H1 (cell line): ENCODE results near the gene TNIP3. TPM values are rescaled to one million over a fixed set of nuclear protein-coding genes. Genes with fewer than 3 reads are reported as not detected.

ENCODE experiments used
- CTCF ChIA-PET: fragments of 300-600 bp; sonication (Branson Sonifier 250); formaldehyde crosslinking; loops from one replicate; lab custom pipeline; 2021; ENCODE audit not compliant: partially characterized antibody; lab: Charles Lee
- POLR2A ChIA-PET: fragments of 300-600 bp; sonication (Branson Sonifier 250); formaldehyde crosslinking; loops from one replicate; lab custom pipeline; 2021; ENCODE audit warnings: inconsistent platforms; ENCODE audit not compliant: partially characterized antibody; lab: Charles Lee
- DNase-seq, 2 experiments: peaks; one replicate each; pipeline versions ENCODE4 v3.0.0 to v3.0.0-alpha.2; 2010 to 2022; ENCODE audit warnings: low spot score in 2 of 2, low read depth in 1 of 2, mixed read lengths in 1 of 2
- FAIRE-seq: peaks from 2 replicates; lab custom pipeline; 2011; peaks lifted over from hg19 to GRCh38; lab: Jason Lieb, UNC
- H2AFZ ChIP-seq: 2 replicates; pipeline ENCODE4 v1.8.1; 2012; ENCODE audit warnings: low read length, inconsistent platforms
- H2AK5ac ChIP-seq: 2 replicates; pipeline ENCODE4 v1.6.1; 2013; ENCODE audit warnings: low read depth, low read length
- H2BK120ac ChIP-seq: replicated peaks from 2 replicates; pipeline ENCODE3; 2013; ENCODE audit warnings: low read depth, low read length, inconsistent platforms
- H2BK12ac ChIP-seq: 2 replicates; pipeline ENCODE4 v1.6.1; 2013; ENCODE audit warnings: low read depth, low read length
- H2BK15ac ChIP-seq: 2 replicates; pipeline ENCODE4 v1.6.1; 2013; ENCODE audit warnings: low read length
- H2BK20ac ChIP-seq: 2 replicates; pipeline ENCODE4 v1.6.1; 2013; ENCODE audit warnings: low read length
- H2BK5ac ChIP-seq: 2 replicates; pipeline ENCODE4 v1.6.1; 2013; ENCODE audit warnings: low read depth, low read length
- H3K14ac ChIP-seq: 2 replicates; pipeline ENCODE4 v1.6.1; 2013; ENCODE audit warnings: inconsistent platforms; ENCODE audit not compliant: insufficient read length
- H3K18ac ChIP-seq: 2 replicates; pipeline ENCODE4 v1.6.1; 2013; ENCODE audit warnings: low read length; ENCODE audit errors: extremely low read depth
- H3K23ac ChIP-seq: 2 replicates; pipeline ENCODE4 v1.6.1; 2013; ENCODE audit warnings: inconsistent platforms; ENCODE audit not compliant: insufficient read length
- H3K23me2 ChIP-seq: 2 replicates; pipeline ENCODE4 v1.6.1; 2013; ENCODE audit warnings: low read depth, low read length
- H3K27ac ChIP-seq: 2 replicates; pipeline ENCODE4 v1.6.1; 2011; ENCODE audit warnings: low read depth, low read length, inconsistent platforms
- H3K27me3 ChIP-seq, 4 experiments: replicated peaks in 1 of 4; 1 replicate in 1 of 4; 2 replicates in 3 of 4; pipeline versions ENCODE4 v1.6.1 to v1.8.1; 2011 to 2013; ENCODE audit warnings: low read length in 3 of 4, mild to moderate bottlenecking in 3 of 4, inconsistent platforms in 2 of 4, mixed read lengths in 2 of 4, moderate library complexity in 1 of 4; ENCODE audit not compliant: control insufficient read depth in 3 of 4, insufficient read depth in 3 of 4; ENCODE audit errors: extremely low read depth in 1 of 4
- H3K36me3 ChIP-seq, 4 experiments: 2 replicates each; pipeline versions ENCODE4 v1.6.1 to v1.8.1; 2011 to 2013; ENCODE audit warnings: mild to moderate bottlenecking in 4 of 4, low read length in 3 of 4, moderate library complexity in 2 of 4, control low read depth in 1 of 4, inconsistent platforms in 1 of 4; ENCODE audit not compliant: insufficient read depth in 4 of 4, control insufficient read depth in 2 of 4
- H3K4ac ChIP-seq: replicated peaks from 2 replicates; pipeline ENCODE3; 2013; ENCODE audit warnings: low read length, low read depth, mixed read lengths, inconsistent platforms; ENCODE audit not compliant: insufficient read length
- H3K4me1 ChIP-seq, 4 experiments: replicated peaks in 1 of 4; 1 replicate in 1 of 4; 2 replicates in 3 of 4; pipeline versions ENCODE4 v1.6.1 to v1.8.1; 2011 to 2013; ENCODE audit warnings: low read length in 3 of 4, inconsistent platforms in 2 of 4, mixed read lengths in 1 of 4; ENCODE audit not compliant: insufficient read depth in 4 of 4, control insufficient read depth in 3 of 4
- H3K4me2 ChIP-seq, 2 experiments: 2 replicates each; pipeline versions ENCODE4 v1.6.1 to v1.8.1; 2011 to 2013; ENCODE audit warnings: low read depth in 2 of 2, low read length in 2 of 2, control low read depth in 1 of 2, inconsistent platforms in 1 of 2, mild to moderate bottlenecking in 1 of 2; ENCODE audit not compliant: insufficient read depth in 1 of 2
- H3K4me3 ChIP-seq, 4 experiments: fragments of 200-600, 300-600 bp in 1 of 4; sonication (generic), shearing (Covaris generic), sonication (Bioruptor Twin) in 1 of 4; 2 replicates each; pipeline versions ENCODE4 v1.5.1 to v1.8.1; 2011 to 2016; ENCODE audit warnings: low read length in 4 of 4, low read depth in 3 of 4, control low read depth in 2 of 4, inconsistent platforms in 2 of 4, mild to moderate bottlenecking in 2 of 4, mixed read lengths in 1 of 4, moderate library complexity in 1 of 4; ENCODE audit not compliant: insufficient read depth in 2 of 4; ENCODE audit errors: extremely low read depth in 1 of 4
- H3K56ac ChIP-seq: replicated peaks from 2 replicates; pipeline ENCODE3; 2013; ENCODE audit warnings: low read depth, mild to moderate bottlenecking, mixed read lengths, low read length, inconsistent platforms; ENCODE audit not compliant: insufficient read length
- H3K79me1 ChIP-seq: 2 replicates; pipeline ENCODE4 v1.6.1; 2013; ENCODE audit warnings: low read depth, low read length, control low read depth
- H3K79me2 ChIP-seq, 2 experiments: 2 replicates each; pipeline versions ENCODE4 v1.6.1 to v1.8.1; 2012 to 2013; ENCODE audit warnings: low read length in 2 of 2, mild to moderate bottlenecking in 2 of 2, inconsistent platforms in 1 of 2; ENCODE audit not compliant: insufficient read depth in 2 of 2, control insufficient read depth in 1 of 2
- H3K9ac ChIP-seq, 4 experiments: replicated peaks in 1 of 4; 1 replicate in 1 of 4; 2 replicates in 3 of 4; pipeline versions ENCODE4 v1.6.1 to v1.8.1; 2011 to 2013; ENCODE audit warnings: low read depth in 3 of 4, low read length in 3 of 4, control low read depth in 2 of 4, mild to moderate bottlenecking in 2 of 4, moderate library complexity in 2 of 4, inconsistent platforms in 1 of 4; ENCODE audit errors: extremely low read depth in 1 of 4
- H3K9me3 ChIP-seq, 2 experiments: 2 replicates each; pipeline versions ENCODE4 v1.6.1 to v1.8.1; 2012 to 2013; ENCODE audit warnings: mild to moderate bottlenecking in 2 of 2, moderate library complexity in 2 of 2, control low read depth in 1 of 2, inconsistent platforms in 1 of 2, low read depth in 1 of 2, low read length in 1 of 2, mixed read lengths in 1 of 2; ENCODE audit not compliant: insufficient read depth in 2 of 2
- H4K20me1 ChIP-seq, 2 experiments: replicated peaks in 1 of 2; 2 replicates each; pipeline versions ENCODE3 to v1.8.1; 2011 to 2013; ENCODE audit warnings: inconsistent platforms in 2 of 2, low read length in 2 of 2, mild to moderate bottlenecking in 1 of 2; ENCODE audit not compliant: insufficient read depth in 2 of 2, control insufficient read depth in 1 of 2
- H4K5ac ChIP-seq: 2 replicates; pipeline ENCODE4 v1.6.1; 2013; ENCODE audit warnings: low read length, low read depth, mixed read lengths, inconsistent platforms; ENCODE audit not compliant: insufficient read length
- H4K8ac ChIP-seq: 2 replicates; pipeline ENCODE4 v1.8.0; 2013; ENCODE audit warnings: mild to moderate bottlenecking, moderate library complexity, low read length, inconsistent platforms; ENCODE audit not compliant: insufficient read depth; ENCODE audit errors: extremely low read depth
- H4K91ac ChIP-seq: replicated peaks from 2 replicates; pipeline ENCODE3; 2013; ENCODE audit warnings: low read length, mixed read lengths, inconsistent platforms; ENCODE audit not compliant: insufficient read length
- CTBP2 ChIP-seq: IDR thresholded peaks from 2 replicates; pipeline ENCODE4 v1.7.0; 2011; ENCODE audit warnings: borderline replicate concordance, mild to moderate bottlenecking, moderate library complexity, mixed read lengths, low read length; ENCODE audit not compliant: insufficient read depth, insufficient read length
- HDAC2 ChIP-seq, 2 experiments: fragments of 300-600 bp in 1 of 2; sonication (generic) in 1 of 2; IDR thresholded peaks; 2 replicates each; pipeline ENCODE4 v1.6.1; 2011 to 2012; ENCODE audit warnings: low read depth in 2 of 2, low read length in 2 of 2, mild to moderate bottlenecking in 2 of 2, moderate library complexity in 2 of 2, borderline replicate concordance in 1 of 2, inconsistent platforms in 1 of 2
- SIRT6 ChIP-seq: IDR thresholded peaks from one replicate; pipeline ENCODE4 v1.7.1; 2012; ENCODE audit warnings: low read length, inconsistent platforms
- TCF12 ChIP-seq: IDR thresholded peaks from 2 replicates; pipeline ENCODE4 v1.6.1; 2011; ENCODE audit warnings: low read depth, mild to moderate bottlenecking, low read length
- ZNF274 ChIP-seq: IDR thresholded peaks from 2 replicates; pipeline ENCODE4 v1.7.0; 2012; ENCODE audit warnings: low read length, borderline replicate concordance; ENCODE audit errors: extremely low read depth
- WGBS, 2 experiments: shearing (Covaris generic) in 1 of 2; methylation state at CpG; one replicate each; pipeline versions ENCODE4 v1.1.6 to v1.1.7; 2013 to 2015; ENCODE audit warnings: low lambda C conversion rate in 2 of 2, mixed read lengths in 2 of 2, inconsistent platforms in 1 of 2, low coverage in 1 of 2, missing lambda C conversion rate in 1 of 2; ENCODE audit not compliant: insufficient replicate concordance in 2 of 2, insufficient coverage in 1 of 2, insufficient read length in 1 of 2; ENCODE audit errors: extremely low coverage in 1 of 2, missing lambda C conversion rate in 1 of 2; 5-methylcytosine and 5-hydroxymethylcytosine counted together
- polyA plus RNA-seq, 7 experiments: library from polyadenylated mRNA; depleted of rRNA in 3 of 7; stranded (reverse) in 5 of 7; unstranded in 2 of 7; fragments of >200 nt in 5 of 7; fragments of 200-250 nt in 2 of 7; gene quantifications; 1 replicate in 5 of 7; 2 replicates in 1 of 7; 4 replicates in 1 of 7; pipeline versions ENCODE4 v1.2.1 to v1.2.3, GENCODE V29; 2011 to 2013; ENCODE audit warnings: missing spikeins in 2 of 7, mixed read lengths in 2 of 7
- total RNA-seq: library from RNA; stranded (reverse); fragmentation: NEBNext Ultra II Directional; extraction: Animal tissue kit (Norgen Biotek cat#: 25700); gene quantifications from 2 replicates; pipeline ENCODE4 v1.2.1, GENCODE V29; 2021
- TF ChIP-seq, protein P1 (sequence below): IDR thresholded peaks from 2 replicates; pipeline ENCODE4 v1.6.1; 2011; ENCODE audit warnings: low read depth, mild to moderate bottlenecking, low read length; ENCODE audit not compliant: insufficient read depth

TNIP3 gene
- total and polyA plus RNA-seq, 2 of the 8 experiments (the other 6 are each of a cell fraction or from before 2014, with no cell fraction given) = not detected

- no peaks in the 10 kb centered on the region for H3K36me3 ChIP-seq
- no peak overlapping the region for H2AFZ ChIP-seq
- H4K5ac ChIP-seq = no peak overlapping the region
- H3K56ac ChIP-seq = no peak overlapping the region
- H2BK12ac ChIP-seq = no peak overlapping the region
- H3K9ac ChIP-seq = no peak overlapping the region
- H4K20me1 ChIP-seq = no peaks in the 10 kb centered on the region
- H2BK20ac ChIP-seq = no peak overlapping the region
- no peak overlapping the region for H3K27ac ChIP-seq
- H3K27me3 ChIP-seq = no peaks in the 10 kb centered on the region
- no peak overlapping the region for H3K23ac ChIP-seq
- 100% methylated on average over 1 of the region's 1 CpG; no CpG with 5 or more reads in 1 of the 2 experiments for WGBS, 2 experiments
- DNase-seq = no peak
- H4K8ac ChIP-seq = no peak overlapping the region
- H3K4me3 ChIP-seq = no peak overlapping the region
- POLR2A ChIA-PET = no interaction called here
- H2BK120ac ChIP-seq = no peak overlapping the region
- no peaks in the 10 kb centered on the region for H3K4me1 ChIP-seq
- no peak overlapping the region for H3K18ac ChIP-seq
- H3K79me2 ChIP-seq = no peaks in the 10 kb centered on the region
- H3K23me2 ChIP-seq = no peaks in the 10 kb centered on the region; the same call in 1 of the 2 replicates
- H2AK5ac ChIP-seq = no peak overlapping the region
- no peaks in the 10 kb centered on the region for H3K79me1 ChIP-seq
- TF ChIP-seq CTBP2 (no peak), HDAC2 (IDR thresholded peaks at IDR 0.05; ENCODE audit: borderline replicate concordance in 1 of 2, low read depth in 2 of 2, low read length in 2 of 2) (no peak), SIRT6 (no peak), TCF12 (no peak), ZNF274 (no peak)
- TF ChIP-seq, protein P1, sequence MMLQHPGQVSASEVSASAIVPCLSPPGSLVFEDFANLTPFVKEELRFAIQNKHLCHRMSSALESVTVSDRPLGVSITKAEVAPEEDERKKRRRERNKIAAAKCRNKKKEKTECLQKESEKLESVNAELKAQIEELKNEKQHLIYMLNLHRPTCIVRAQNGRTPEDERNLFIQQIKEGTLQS = no peak
- no peak overlapping the region for H4K91ac ChIP-seq
- no peak overlapping the region for H2BK5ac ChIP-seq
- no peak overlapping the region for H3K14ac ChIP-seq
- no peak overlapping the region for H2BK15ac ChIP-seq
- CTCF ChIA-PET = interaction anchor here (1.0 kb wide), 1 partner anchor 11 kb away, joined by 5 read pairs; no protein-coding TSS in a partner anchor
- H3K4me2 ChIP-seq = no peak overlapping the region
- H3K9me3 ChIP-seq = no peaks in the 10 kb centered on the region
- no peak overlapping the region for H3K4ac ChIP-seq
- FAIRE-seq = no peak
These were observed 44.4 kb downstream of the TNIP3 start for GRCh38 chr4:121119715-121120114.
